ENCODE results near the gene CHST11. TPM values are rescaled to one million over a fixed set of nuclear protein-coding genes. Genes with fewer than 3 reads are reported as not detected.

Gene CHST11
- total RNA-seq, 1 experiment from 2014 or later: 6.7 TPM

- Histone ChIP-seq H3K79me1 (ENCODE audit: insufficient read depth, low read depth, low read length, poor library complexity, severe bottlenecking) (no peaks in the 10 kb centered on the region), H4K8ac (replicated peaks; ENCODE audit: insufficient read length, low read depth, low read length) (no peak overlapping the region), H2AFZ (ENCODE audit: low read length) (no peak overlapping the region), H3K4me2 (ENCODE audit: insufficient read depth, insufficient read length, low read length) (no peak overlapping the region), H2BK12ac (ENCODE audit: insufficient read length, low read depth, low read length) (no peak overlapping the region), H2BK20ac (ENCODE audit: low read depth, low read length, poor library complexity, severe bottlenecking) (no peak overlapping the region), H3K18ac (ENCODE audit: insufficient read length, low read depth, low read length) (no peak overlapping the region), H3T11ph (ENCODE audit: low read length) (no peak overlapping the region), H3K4ac (ENCODE audit: low read depth, low read length) (no peak overlapping the region), H3K14ac (ENCODE audit: insufficient read depth, low read length) (no peak overlapping the region), H3K9me3 (ENCODE audit: control insufficient read depth, low read depth, low read length) (no peaks in the 10 kb centered on the region), H2BK120ac (ENCODE audit: low read depth, low read length, poor library complexity, severe bottlenecking) (no peak overlapping the region), H3K27ac (ENCODE audit: insufficient read length, low read depth, low read length) (no peak overlapping the region), H2BK15ac (ENCODE audit: low read depth, low read length) (no peak overlapping the region), H4K5ac (ENCODE audit: insufficient read length, low read depth, low read length) (no peak overlapping the region), H3K23me2 (ENCODE audit: insufficient read length, low read depth, low read length, poor library complexity, severe bottlenecking) (peaks cover 12% of the 10 kb centered on the region), H3K56ac (ENCODE audit: insufficient read length, low read depth, low read length) (no peak overlapping the region), H4K91ac (ENCODE audit: insufficient read length, low read depth, low read length) (no peak overlapping the region), H3K23ac (ENCODE audit: insufficient read length, low read depth, low read length) (no peak overlapping the region), H3K4me1 (ENCODE audit: insufficient read depth, low read length) (peaks cover 7% of the 10 kb centered on the region; the same call in 1 of the 2 replicates), H3K9ac (ENCODE audit: extremely low read depth, insufficient read length, low read length) (no peak overlapping the region), H2BK5ac (ENCODE audit: insufficient read length, low read length) (no peak overlapping the region), H3K79me2 (ENCODE audit: insufficient read depth, low read length) (no peaks in the 10 kb centered on the region; the same call in 1 of the 2 replicates), H4K20me1 (ENCODE audit: control insufficient read depth, insufficient read depth, insufficient read length) (peaks cover 5% of the 10 kb centered on the region), H3K27me3 (ENCODE audit: insufficient read depth, low read length) (no peaks in the 10 kb centered on the region; the same call in 1 of the 2 replicates), H2AK5ac (ENCODE audit: insufficient read length, low read length) (no peak overlapping the region)
- peaks cover 15 to 21% of the 10 kb centered on the region in 2 experiments for H3K4me1 Mint-ChIP-seq
- no peak for TF ChIP-seq CTCF (conservative IDR thresholded peaks at IDR 0.05)
- no peaks in the 10 kb centered on the region for H3K9me3 Mint-ChIP-seq
- DNase-seq: no peak
- peaks cover 26% of the 10 kb centered on the region for H3K27me3 Mint-ChIP-seq (ENCODE audit: low read depth)
- H3K27ac Mint-ChIP-seq: no peak overlapping the region
- no CpG with 5 or more reads among the region's 1 CpG for WGBS (ENCODE audit: extremely low coverage, insufficient read length, low lambda C conversion rate)
- H3K36me3 Mint-ChIP-seq (ENCODE audit: insufficient read depth in 1 of 3, low read depth in 3 of 3): peaks cover 0 to 2% (median 0%) of the 10 kb centered on the region in 3 experiments; a peak in 2 of 7 replicates
- no peak overlapping the region for H3K4me3 Mint-ChIP-seq
Observed at GRCh38 chr12:104462931-104463339, 6.2 kb downstream of the CHST11 start.
